GM18907 (cell line): ENCODE results near the gene FOXRED2.
"Not testable (repeated sequence)": the region's sequence is repeated elsewhere in the genome, so short reads cannot be mapped to it uniquely, and the experiment has no call there.

Source experiments
- ATAC-seq: cut with Tn5 transposase; IDR thresholded peaks from one replicate; pipeline ENCODE4 v1.9.1; 2021; ENCODE audit warnings: mild to moderate bottlenecking, moderate library complexity; ENCODE audit not compliant: unreplicated experiment

FOXRED2 gene

DNA sequence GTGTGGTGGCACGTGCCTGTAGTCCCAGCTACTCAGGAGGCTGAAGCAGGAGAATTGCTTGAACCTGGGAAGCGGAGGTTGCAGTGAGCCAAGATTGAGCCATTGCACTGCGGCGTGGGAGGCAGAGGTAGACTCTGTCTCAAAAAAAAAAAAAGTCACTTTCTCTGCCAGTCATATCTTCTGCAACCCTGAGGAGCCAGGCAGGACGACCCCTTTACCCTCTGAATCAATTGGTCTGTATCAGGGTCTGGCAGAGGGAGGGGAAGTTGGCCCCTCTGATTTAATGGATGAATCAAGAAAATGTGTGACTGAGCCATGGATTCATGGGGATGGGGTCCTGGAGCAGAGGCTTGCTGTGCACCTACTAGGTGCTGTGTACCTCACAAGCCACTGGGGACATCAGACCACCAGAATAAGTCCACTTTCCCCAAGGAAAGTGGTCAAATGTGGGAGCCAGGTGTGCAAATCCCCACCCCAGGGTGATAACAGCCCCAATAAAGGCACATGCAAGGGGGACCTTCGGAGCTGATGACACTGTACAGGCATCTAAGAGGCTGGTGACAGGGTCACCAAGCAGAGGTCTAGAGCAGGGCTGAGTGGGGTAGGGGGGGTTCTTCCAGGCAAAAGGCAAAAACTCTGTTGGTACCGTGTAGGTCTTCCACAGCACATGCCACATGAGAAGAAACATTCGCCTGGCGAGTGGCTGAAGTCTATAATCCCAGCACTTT lies 54.4 kb downstream of the FOXRED2 start:
- ATAC-seq = no peak

DNA sequence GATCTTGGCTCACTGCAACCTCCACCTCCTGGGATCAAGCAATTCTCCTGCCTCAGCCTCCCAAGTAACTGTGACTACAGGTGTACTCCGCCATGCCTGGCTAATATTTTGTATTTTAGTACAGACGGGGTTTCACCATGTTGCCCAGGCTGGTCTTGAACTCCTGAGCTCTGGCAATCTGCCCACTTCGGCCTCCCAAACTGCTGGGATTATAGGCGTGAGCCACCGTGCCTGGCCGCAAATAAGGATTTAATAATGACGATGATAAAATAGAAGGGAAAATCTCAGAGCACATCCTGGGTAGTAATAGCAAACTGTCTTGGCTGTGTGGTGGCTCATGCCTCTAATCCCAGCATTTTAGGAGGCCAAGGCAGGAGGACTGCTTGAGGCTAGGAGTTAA lies 55.9 kb downstream of the FOXRED2 start:
- not testable (repeated sequence) for ATAC-seq

DNA sequence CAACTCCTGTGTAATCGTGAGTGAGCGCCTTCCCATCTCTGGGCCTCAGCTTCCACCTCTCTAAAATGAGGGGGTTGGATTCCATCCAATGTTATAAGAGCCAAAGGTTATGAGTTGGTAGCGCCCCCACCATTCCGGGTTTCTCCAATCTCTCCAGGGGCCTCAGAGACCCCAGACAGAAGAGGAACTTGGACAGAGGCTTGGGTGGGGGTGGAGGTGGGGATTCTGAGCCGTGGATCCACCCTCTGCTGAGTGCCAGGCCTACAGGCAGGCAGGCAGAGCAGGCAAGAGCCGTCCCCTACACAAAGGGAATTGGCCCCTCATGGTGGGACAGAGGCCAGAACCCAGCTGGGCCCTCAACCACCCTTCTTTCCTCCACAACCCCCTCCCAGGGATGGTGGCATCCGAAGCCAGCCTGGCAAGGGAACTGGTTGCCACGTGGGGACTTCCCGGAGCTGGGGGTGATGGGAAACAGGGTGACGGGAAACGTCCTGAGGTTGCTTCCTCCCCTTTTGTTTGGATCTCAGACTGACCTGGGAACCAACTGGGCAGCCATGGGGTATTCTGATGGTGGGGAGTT lies 57.2 kb downstream of the FOXRED2 start:
- ATAC-seq = no peak

DNA sequence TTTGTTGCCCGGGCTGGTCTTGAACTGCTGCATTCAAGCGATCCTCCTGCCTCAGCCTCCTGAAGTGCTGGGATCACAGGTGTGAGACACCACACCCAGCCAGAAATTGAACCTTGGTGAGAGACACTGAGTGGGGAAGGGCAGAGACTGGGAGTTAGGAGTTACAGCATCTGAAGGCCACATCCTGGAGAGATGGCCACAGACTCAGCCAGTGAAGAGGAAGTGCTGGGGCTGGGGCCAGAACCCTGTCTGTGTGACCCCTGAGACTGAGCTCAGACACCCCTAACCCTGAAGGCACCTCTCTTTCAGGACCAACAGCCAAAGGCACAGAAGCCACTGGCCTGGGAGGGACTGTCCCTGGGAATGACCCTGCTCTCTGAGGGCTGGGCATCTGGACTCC lies 59.2 kb downstream of the FOXRED2 start:
- ATAC-seq = no peak

DNA sequence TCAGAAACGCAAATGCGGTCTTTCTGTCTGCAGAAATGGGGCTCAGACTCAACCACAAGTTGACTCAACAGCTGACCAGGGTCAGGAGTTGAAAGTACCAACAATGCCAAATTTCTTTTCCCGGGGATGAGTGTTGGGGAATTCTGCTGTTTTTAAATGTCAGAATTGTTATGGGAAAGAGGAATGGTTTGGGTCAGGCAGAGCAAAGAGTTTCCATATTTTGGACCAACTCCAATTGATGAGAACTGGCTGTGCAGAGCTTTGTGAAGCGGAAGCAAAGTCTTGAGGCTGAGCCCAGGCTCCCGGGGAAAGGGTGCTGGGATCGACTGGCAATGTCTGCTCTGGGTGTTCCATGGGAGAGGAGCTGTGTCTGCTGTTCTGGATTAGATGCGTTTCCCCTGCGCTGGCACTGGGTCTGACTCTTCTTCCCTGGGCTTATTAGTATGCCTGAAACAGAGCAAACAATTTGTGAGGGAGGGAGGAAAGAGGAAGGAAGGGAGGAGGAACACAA lies 61.6 kb downstream of the FOXRED2 start:
- ATAC-seq = no peak

DNA sequence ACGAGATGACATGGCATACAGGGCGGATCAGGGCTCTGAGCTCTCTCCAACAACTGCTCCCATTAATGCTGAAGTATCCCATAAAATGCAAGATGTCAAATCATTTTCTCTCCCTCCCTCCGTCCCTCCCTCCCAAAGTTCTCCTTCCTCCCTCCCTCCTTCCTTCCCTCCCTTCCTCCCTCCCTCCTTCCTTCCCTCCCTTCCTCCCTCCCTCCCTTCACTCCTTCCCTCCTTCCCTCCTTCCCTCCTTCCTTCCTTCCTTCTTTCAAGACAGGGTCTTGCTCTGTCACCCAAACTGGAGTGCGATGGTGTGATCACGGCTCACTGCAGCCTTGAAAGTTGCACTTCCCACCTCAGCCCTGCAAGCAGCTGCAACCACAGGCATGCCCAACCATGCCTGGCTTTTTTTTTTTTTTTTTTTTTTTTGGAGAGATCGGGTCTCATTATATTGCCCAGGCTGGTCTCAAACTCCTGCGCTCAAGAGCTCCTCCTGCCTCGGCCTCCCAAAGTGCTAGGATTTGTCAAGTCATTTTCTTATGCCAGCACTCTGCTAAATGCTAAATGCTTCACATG lies 63.6 kb downstream of the FOXRED2 start:
- ATAC-seq = no peak

DNA sequence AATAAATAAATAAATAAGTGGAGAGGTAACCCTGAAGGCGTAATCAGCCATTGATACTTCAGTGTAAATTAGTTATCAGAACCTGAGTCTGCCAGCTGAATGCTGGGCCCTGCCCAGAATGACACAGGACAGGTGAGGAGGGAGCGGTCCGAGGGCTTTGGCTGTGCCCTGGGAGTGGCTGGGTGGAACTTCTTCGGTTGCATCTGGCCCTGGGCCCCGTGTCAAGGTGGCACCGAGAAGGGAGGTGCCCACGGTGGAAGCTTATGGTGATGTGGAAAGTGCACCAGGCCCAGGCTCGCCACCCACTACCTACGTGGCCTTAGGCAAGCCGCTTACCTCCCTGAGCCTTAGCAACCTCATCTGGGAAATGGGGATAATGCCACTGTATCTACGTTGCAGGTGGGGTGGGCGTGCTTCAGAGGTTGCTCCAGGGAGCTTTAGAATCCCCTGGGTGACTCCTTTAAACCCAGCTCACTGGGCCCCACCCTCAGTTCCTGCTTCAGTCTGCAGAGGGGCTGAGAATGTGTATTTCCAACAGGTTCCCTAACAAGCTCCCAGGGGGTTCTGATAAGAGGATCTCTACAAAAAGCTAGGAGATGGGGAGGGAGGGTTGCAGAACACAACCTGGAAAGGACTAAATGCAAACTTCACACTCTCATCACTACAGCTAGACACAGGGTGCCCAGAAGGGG lies 64.2 kb downstream of the FOXRED2 start:
- no peak for ATAC-seq

DNA sequence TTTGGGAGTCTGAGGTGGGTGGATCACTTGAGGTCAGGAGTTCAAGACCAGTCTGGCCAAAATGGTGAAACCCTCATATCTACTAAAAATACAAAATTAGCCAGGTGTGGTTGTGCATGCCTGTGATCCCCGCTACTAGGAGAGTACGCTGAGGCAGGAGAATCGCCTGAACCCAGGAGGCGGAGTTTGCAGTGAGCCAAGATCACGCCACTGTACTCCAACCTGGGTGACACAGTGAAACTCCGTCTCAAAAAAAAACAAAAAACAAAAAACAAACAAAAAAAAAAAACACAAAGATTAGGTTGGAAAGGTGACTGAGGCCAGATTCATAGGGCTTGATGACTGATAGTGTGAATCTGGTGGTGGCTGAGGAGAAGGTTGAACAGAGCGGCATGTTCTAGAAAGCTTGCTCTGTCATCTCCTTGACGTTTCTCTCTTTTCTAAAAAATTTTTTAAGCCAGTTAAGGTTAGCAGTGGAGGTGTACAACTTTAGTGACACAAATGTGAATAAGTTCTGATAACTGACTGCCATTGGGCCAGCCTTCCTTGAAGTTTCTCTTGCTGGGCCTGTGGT lies 66.3 kb downstream of the FOXRED2 start:
- ATAC-seq = no peak

DNA sequence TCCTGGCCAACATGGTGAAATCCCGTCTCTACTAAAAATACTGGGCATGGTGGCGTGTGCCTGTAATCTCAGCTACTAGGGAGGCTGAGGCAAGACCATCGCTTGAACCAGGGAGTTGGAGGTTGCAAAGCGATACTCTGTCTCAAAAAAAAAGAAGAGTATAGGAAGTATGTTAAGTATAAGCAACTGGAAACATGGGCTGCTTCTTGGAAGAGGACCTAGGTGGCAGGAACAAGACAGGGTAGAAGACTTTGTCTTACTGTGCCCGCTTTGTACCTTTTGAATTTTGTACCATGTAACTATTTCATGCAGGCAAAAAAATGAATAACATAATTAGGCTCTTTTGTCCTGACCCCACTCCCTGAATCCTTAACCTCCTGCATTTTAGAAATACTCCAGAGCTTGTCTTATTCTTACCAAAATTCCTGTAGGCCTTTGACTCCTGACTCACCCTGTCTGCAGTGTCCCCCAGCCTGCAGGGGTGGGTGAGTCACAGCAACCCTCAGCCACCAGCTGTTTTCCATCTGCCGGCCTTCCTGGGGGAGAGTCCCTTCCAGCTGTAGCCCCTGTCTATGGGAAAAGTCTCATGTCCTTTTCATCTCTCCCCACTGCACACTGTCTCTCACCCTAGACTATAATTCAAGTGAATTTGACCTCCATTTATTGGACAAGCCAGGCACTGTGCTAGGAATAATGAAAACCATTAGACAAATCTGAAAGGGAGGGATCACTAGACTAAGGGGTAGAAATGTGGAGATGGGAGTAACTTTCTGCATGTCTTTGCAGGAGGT lies 67.2 kb downstream of the FOXRED2 start:
- no peak for ATAC-seq
